GM19239 (cell line): Measurements from ENCODE around the gene ASIP.
"Not testable (repeated sequence)": the region's sequence is repeated elsewhere in the genome, so short reads cannot be mapped to it uniquely, and the experiment has no call there.

Experiments used
- DNase-seq: peaks from one replicate; pipeline ENCODE4 v3.0.0; 2011; ENCODE audit warnings: low spot score; ENCODE audit not compliant: insufficient read length
- FAIRE-seq: peaks from 2 replicates; lab custom pipeline; 2011; peaks lifted over from hg19 to GRCh38; lab: Jason Lieb, UNC

Gene ASIP

DNA sequence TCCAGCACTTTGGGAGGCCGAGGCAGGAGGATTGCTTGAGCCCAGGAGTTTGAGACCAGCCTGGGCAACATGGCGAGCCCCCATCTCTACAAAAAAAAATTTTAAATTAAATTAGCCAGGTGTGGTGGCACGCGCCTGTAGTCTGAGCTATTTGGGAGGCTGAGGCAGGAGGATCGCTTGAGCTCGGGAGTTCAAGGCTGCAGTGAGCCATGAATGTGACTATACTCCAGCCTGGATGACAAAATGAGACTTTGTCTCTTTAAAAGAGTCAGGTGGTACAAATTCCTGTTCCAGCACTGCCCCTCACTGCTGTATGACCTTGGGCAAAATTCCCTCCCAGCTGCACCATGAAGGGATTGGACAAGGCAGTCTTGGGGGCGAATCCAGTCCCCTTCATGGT, 33.5 kb downstream of the ASIP start:
- FAIRE-seq = no peak
- no peak for DNase-seq

DNA sequence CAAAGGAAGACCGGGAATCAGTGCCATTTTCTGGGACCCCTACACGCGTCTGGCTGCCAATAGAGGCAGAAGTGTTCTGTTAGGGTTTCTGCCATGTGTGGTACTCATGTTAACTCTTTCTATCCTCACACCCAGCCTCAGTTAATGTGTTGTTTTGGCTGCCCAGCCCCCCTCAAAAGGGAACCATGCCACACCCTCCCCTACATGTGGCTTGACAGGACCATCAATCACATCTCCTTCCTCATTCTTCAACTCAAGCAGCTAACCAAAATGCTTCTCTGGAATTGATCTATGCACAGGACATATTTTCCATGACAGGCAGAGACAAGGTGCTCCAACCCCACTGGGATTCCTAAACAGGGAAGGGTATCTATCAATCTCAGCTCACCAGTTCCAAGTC, 40.0 kb downstream of the ASIP start:
- DNase-seq (no peak), FAIRE-seq (no peak)

DNA sequence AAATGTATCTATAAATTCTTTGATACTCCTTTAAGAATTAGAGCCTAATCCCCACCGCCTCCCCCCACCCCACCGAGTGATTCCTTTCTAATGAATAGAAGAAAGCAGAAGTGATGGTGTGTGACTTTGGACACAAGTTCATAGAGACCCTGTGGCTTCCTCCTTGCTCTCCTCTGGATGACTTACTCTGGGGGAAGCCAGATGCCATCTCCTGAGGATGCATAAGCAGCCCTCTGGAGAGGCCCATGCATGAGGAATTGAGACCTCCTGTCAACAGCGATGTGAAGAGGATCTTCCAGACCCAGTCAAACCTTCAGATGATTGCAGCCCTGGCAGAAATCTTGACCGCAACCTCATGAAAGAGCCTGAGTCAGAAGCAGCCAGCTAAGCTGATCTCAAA, 40.8 kb downstream of the ASIP start:
- DNase-seq (no peak), FAIRE-seq (no peak)

DNA sequence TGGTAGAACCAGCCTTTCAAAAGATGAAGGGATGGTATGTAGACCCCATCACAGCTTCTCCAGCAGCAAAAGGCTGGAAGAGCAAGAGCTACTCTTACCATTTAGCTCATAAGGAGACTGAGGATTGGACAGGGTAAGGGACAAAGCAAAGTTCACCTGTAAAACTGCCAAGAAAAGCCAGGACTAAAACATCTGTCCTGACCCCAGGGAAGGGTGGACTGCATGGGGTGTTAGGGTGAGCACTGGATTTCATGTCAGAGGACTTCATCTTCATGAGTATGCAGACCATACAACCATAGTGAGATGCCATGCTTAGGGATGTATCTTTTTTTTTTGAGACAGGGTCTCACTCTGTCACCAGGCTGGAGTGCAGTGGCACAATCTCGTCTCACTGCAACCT, 42.6 kb downstream of the ASIP start:
- no peak for DNase-seq
- no peak for FAIRE-seq

DNA sequence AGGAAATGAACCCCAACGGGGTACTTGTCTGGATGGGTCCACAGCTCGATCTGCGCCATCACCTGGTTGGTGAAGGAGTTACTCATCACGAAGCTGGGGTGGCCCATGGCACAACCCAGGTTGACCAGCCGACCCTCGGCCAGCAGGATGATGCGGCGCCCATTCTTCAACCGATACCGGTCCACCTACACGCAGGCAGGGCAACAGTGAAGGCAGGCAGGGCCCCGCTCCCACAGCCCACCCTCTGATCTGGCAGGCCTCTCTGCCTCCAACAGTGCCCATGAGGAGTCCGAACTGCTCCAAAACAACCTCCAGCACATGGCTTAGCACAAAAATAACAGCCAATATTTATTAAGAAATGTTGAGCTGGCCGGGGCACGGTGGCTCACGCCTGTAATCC, 44.2 kb downstream of the ASIP start:
- DNase-seq (no peak), FAIRE-seq (no peak)

DNA sequence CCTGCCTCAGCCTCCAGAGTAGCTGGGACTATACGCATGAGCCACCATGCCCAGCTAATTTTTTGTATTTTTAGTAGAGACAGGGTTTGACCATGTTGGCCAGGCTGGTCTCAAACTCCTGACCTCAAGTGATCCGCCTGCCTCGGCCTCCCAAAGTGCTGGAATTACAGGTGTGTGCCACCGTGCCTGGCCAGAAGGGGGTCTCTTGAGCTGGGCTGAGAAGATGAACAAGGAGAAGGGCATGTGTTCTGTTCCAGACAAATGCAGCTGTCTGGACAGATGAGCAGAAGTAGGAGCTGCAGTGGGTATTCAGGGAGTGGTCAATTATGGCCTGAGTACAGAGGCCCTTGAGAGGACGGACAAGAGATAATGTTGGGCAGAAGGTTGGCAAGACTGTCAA, 46.3 kb downstream of the ASIP start:
- DNase-seq, FAIRE-seq: not testable (repeated sequence)

DNA sequence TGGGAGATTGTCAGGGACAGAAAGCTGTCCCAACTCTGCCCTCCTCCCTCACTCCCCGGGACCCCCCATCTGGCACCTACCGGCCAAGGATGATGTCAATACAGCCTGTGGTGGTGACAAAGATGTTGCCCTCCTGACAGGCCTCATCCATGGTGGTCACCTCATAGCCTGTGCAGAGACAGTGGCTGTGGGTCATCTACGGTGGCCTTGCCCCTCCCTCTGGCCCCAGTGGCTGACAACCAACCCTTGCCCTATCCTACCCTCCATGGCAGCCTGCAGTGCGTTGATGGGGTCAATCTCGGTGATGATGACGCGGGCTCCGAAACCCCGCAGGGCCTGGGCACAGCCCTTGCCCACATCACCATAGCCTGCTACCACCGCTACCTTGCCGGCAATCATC, 49.2 kb downstream of the ASIP start:
- DNase-seq (no peak), FAIRE-seq (no peak)

DNA sequence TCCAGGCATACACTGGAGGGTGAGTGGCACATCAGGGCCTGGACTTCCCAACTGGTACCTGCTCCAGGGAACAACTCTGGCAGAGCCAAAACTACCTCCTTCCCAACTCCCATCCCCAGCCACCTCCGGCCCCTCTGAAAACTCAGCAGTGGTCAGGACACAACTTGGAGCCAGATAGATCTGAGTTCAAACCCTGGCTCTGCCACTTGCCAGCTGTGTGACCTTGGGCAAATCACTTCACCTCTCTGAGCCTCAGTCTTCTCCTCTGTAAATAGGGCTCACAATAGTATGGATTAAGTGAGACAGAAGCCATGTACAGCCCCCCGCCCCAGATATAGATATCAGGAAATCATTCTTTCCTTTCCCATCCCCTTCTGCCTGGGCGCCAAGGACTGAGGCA, 51.3 kb downstream of the ASIP start:
- no peak for DNase-seq
- no peak for FAIRE-seq

DNA sequence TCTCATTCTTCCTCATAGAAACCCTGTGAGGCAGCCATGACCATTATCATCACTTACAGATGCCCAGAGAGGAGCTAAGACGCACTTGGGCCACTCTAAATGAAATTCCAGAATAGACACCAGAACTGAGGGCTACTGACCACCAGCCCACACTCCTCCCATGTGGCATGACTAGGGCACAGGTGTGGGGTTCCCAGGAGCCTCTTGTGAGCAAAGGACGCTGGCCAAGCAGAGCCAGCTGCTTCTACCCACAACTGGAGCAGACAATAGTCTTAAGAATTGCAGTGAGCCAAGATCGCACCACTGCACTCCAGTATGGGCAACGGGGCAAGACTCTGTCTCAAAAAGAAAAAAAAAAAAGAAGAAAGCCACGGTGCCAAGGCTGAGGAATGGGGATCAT, 51.9 kb downstream of the ASIP start:
- FAIRE-seq = no peak

DNA sequence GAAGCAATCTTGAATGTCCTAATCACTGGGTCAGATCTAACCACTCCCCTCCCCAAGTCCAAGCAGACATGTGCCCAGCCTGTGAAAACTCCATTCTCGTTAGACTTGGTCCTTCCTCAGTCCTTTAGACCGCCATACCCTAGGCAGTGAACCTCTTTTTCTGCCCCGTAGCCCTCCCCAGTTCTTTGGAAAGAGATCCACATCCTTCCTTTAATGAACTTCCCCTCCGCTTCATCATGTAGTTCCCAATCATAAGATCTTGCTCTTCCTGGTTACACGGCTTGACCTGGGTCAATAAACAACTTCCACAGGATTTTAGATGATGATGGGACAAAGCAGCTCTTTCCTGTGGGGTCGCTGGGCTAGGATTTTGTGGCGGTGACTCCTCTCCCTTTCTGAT, 52.4 kb downstream of the ASIP start:
- no peak for FAIRE-seq
- no peak for DNase-seq

More for the DNA sequence above, 51.9 kb downstream of the ASIP start:
- DNase-seq = no peak

DNA sequence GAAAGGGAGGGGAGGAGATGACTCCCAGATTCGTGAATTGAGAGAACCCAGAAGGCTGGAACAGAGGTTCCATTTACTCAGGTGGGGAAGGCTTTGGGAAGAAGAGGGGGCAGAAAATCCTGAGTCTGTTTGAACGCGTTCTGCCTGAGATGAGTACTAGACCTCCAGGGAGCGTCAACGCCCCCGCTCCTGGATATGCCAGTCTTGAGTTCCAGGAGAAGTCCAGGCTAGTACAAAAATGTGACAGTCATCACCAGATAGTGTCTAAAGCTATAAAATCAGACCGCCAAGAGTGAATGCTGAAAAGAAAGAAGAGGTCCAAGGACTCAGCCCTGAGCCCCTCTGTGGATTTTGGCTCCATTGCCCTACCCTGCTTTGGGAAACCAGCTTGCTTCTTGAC, 53.3 kb downstream of the ASIP start:
- DNase-seq = no peak
- FAIRE-seq = no peak

DNA sequence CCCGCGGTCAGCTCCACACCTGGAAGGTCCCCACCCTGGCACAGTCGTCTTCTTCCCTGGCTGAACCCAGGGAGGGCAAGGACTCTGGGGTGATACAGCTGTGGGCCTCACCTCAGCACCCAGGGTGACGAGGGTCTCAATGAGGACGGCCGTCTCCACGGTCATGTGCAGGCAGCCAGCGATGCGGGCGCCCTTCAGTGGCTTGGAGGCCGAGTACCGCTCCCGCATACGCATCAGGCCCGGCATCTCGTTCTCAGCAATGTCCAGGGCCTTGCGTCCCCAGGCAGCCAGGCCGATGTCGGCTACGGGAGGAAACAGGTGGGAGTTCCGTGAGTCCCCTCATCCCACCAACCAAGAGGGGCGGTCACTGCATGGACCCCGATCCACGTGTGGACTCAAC, 54.1 kb downstream of the ASIP start:
- FAIRE-seq = no peak
- DNase-seq = no peak

DNA sequence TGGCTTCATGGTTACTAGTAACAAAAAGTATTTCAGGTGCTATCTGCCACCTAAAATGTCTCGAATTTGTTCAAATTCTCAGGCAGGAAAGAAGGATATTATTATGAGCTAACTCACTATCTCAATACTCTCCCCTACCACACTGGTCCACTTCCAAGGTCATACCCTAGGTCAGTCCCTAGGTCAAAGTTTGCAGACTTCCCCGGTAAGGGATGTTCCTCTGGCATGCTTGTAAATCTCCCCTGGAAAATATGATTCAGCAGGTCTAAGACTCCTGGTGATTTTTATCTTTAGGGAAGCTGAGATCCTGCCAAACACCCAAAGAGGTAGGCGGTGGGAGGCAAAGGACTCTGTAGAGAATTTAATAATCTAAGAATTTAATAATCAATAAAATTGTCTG, 55.2 kb downstream of the ASIP start:
- no peak for FAIRE-seq
- no peak for DNase-seq

DNA sequence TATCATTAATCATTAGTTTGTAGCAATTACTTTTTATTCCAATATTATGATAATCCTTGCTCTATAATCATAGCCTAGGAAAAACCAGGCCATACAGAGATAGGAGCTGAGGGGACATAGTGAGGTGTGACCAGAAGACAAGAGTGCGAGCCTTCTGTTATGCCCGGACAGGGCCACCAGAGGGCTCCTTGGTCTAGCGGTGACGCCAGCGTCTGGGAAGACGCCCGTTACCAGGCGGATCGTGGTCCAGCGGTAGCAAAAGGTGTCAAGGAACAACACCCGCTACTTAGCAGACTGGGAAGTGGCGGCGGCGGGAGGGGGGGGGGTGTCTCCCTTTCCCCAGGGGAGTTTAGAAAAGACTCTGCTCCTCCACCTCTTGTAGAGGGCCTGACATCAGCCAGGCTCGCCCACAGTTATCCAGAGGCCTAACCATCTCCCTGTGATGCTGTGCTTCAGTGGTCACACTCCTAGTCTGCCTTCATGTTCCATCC, 57.1 kb downstream of the ASIP start:
- not testable (repeated sequence) for DNase-seq

DNA sequence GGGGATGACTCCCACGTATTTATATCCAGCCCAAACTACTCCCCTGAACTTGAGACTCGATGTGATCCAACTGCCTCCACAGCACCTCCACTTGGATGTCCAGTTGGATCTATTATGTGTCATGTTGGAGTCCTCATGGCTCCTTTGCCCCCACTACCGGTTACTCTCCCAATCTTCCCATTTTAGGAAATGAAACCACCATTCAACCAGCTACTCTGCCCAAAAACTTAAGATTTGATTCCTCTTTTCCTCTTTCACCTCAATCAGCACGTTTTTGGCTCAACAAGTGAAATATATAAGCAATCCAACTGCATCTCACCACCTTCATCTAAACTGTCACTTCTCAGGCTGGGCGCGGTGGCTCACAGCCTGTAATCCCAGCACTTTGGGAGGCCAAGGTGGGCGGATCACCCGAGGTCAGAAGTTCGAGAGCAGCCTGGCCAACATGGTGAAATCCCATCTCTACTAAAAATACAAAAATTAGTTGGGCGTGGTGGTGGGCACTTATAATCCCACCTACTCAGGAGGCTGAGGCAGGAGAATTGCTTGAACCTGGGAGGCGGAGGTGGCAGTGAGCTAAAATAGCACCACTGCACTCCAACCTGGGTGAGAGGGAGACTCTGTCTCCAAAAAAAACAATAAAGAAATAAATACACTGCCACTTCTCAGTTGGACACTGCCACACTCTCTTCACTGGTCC, 58.5 kb downstream of the ASIP start:
- FAIRE-seq (no peak), DNase-seq (no peak)

More for the DNA sequence above, 57.1 kb downstream of the ASIP start:
- FAIRE-seq = not testable (repeated sequence)

DNA sequence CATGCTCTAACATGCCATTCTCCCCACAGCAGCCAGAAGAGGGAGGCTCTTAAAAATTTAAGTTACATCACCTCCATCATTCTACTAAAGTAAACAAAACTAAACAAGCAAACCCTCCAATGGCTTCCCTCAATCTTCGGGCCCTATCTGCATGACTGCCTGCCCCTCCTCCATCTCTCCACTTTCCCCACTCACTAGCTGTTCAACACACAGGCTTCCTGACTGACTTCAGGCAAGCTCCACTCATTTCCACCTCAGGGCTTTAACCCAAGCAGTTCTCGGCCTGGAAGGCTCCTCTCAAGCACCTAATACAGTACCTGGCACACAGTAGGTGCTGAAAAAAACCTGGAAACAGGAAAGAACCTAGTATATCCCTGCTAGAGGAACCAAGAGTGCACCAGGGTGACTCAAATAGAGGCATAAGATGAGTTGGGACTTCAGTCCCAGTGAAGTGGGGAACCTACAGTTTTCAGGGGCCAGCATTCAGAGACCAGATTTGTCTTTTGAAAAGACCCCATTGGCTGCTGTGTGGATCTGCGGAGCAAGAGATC, 59.1 kb downstream of the ASIP start:
- no peak for DNase-seq
- FAIRE-seq = no peak

DNA sequence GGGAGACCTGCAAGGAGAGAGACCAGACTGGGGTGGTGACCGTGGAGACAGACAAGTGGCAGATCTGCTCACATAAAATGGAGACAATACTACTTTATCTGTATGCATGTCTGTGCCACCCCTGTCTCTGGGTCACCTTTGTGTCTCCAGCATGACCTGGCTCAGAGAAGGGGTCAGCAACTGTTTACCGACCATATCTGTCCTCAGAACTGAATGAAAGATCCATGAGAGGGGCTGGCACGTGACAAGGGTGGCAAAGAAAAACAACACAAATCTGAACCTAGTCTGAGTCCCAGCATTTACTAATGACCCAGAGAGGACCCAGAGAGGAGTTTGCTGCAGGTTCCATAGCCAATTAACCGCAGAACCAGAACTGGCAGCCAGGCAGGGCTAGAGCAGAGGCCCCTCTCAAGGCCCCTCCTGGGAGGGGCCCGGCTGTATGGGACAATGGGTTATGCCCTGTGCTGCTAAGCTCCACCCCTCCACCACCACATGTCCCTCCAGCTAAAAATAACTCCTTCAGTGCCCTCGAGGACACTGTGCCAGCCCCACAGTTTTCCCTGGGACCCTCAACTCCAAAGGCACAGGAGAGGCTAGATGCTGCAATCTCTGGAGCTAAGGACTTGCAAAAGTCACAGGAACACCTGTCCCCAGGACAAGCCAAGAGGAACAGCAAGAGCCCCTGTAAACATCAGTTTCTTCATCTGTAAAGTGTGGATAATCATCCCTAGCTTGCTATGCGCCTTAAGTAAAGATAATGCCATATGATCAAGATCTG, 59.8 kb downstream of the ASIP start:
- FAIRE-seq = no peak
- DNase-seq = no peak

DNA sequence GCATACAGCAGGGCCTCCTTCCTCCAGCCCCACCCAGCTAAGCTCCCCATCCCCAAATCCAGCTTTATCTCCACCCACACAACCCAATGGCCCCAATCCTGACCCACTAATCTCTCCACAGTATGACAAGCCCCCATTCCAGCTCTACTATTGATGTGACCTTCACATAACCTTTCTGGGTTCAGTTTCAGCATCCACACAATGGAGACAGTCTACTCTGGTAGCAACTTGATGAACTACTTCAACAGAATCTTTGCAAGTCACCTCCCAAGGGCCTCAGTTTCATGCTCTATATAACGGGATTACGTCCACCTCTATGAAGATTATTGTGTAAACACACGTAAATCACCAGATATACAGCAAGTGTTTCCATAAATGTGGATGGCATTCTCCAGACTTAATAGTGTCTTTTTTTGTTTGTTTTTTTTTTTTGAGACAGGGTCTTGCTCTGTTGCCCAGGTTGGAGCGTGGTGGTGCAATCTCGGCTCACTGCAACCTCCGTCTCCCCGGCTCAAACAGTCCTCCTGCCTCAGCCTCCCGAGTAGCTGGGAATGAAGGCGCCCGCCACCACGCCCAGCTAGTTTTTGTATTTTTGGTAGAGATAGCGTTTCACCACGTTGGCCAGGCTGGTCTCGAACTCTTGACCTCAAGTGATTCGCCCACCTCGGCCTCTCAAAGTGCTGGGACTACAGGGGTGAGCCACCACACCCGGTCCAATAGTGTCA, 60.5 kb downstream of the ASIP start:
- no peak for DNase-seq
- peak; percentile 21 for FAIRE-seq

DNA sequence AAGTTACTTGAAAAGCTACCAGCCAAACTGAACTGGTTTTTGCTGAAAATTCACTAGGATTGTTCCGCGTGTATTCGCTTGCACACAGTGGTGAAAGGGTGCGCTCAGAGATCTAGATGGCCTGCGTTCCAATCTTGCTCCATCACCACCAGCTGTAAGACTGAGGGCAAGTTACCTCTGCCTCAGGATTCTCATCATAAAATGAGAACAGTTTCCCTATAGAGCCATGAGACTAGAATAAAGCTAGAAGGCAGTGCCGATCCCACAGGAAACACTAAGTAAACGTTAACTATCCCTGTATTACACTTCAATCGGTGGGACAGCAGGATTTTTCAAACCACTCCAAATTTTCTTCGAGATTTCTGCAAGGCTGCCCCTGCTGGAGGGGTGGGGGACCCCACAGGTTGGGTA, 61.1 kb downstream of the ASIP start:
- no peak for DNase-seq
- FAIRE-seq = peak; percentile 44

DNA sequence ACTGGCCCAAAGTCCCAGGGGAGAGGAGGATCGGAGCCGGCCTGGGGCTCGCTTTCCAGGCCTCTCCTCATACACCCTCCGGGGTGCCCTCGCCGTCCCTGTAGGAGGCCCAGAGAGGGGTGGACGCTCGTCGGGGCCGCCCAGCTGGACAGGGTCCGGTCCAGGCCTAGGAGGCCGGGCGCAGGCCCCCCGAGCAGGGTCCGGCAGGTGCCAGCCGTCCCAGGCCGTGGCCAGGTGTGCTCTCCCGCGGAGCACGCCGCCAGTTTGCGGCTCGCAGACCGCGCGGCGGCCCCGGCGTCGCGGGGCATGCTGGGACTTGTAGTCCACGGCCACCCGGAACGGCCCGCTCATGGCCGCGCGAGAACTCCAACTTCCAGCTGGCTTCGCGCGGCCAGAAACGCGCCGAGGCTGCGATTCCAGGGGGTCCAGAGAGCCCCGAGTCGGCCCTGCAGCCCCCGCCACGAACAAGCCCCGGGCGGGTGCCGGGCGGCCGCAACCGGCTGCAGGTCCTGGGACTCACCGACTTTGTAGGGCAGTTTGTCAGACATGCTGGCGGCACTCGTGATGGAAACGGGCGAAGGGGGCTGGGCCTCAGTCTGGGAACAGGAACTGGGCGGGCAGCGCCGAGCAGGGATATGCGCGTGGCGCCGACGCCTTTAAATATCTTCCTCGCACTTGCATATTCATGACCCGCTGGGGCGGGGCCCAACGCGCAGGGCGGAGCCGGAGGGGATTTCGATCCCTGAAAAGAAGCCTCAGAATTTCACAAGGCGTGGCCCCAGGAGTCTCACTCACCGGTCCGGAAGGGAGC, 61.7 kb downstream of the ASIP start, which contains the start of gene AHCY:
AHCY (minus strand) TSS at position 633 of the 811 bp plus-strand sequence; CDS start at position 548, 85 bp downstream.
- peak; percentile 94 for DNase-seq
- peak; percentile 94 for FAIRE-seq
